Stimulated activated CD8-positive, alpha-beta memory T cell treated with anti-CD3 and anti-CD28 coated beads, Interleukin-7, amount 100 ng/mL, for 4 hours (primary cell): ENCODE results near the gene GRWD1.

Source experiments
- DNase-seq, 2 donors: peaks; one replicate each; pipeline ENCODE4 v3.0.0-alpha.2; 2020; ENCODE audit warnings: low read depth in 2 of 2

The GRWD1 gene

DNA sequence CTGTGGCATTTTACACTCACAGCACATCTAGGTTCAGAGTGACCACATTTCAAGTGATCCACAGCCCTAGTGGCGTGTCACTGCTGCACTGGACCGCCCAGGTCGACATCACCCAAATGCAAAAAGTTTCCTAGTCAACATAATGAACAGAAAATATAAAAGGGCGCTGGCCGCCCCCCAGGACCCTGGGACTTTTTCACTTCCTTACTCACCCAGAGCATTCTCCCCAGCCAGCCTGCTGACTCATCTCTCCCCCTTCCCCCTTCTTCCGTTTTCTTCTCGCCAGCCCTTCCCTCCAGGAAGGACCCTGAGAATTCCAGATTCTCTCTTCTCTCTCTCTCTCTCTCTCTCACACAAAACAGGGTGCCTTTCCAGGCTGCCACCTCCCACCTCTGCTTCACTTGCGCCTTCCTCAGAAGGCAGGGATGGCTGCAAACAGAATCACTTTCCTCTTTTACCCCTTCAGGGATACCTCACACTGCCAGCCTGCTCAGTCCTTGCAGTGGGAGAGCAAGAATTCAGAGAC is 21.0 kb upstream of the GRWD1 start:
- DNase-seq = no peak

DNA sequence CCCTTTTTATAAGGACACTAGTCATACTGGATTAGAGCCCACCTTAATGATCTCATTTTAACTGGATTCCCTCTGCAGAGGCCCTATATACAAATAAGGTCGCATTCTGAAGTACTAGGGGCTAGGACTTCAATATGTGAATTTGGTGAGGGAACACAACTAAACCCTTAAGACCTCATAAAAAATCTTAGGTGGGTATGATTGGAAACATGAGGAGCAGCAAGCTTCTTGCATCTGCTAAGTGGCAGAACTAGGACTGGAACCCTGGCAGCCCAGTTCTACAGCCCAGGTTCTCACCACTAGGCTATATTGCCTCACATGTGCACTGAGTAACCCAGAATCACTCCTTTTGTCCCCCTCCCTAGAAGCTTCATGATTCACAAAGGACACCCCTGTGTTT is 17.1 kb upstream of the GRWD1 start:
- DNase-seq = no peak

GRCh38 chr19:48433337-48433736 is 12.4 kb upstream of the GRWD1 start:
- DNase-seq = no peak

DNA sequence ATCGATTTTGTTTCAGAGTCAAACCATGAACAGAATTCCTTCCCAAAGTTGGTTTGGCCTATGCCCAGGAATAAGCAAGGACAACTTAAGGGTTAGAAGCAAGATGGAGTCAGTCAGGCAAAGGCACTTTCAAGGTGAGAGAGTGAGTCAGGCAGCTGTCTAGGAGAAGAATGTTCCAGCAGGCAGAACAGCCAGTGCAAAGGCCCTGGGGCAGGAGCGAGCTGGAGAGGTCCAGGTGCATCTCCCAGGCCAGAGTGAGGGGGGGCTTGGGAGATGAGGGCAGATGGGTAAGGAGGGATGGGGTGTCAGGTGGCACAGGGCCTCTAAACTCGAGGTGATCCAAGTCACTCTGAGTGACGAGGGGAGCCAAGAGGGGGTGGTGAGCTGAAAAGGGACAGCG is 9.2 kb upstream of the GRWD1 start:
- DNase-seq = no peak

DNA sequence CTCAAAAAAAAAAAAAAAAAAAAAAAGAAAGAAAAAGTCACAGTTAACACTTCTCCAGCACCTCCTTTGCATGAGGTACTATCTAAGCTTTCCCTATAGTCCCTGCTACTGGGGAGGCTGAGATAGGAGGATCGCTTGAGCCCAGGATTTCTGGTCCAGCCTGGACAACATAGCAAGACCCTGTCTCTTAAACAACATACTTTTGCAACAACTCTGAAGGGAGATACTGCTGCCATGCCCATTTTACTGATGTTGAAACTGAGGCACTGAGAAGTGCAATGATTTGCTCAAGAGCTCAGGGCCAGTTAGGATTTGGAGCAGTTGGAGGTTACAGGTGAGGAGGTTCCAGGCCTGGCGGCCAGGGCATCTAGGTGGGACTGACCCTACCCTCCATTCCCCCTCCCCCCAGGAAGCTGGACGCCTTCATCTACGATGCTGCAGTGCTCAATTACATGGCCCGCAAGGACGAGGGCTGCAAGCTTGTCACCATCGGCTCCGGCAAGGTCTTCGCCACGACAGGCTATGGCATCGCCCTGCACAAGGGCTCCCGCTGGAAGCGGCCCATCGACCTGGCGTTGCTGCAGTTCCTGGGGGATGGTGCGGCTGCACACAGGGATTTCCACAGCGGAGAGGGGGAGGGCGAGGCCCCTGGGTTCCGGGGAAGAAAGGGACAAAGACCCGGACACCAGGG is 4.3 kb upstream of the GRWD1 start:
- DNase-seq = no peak

DNA sequence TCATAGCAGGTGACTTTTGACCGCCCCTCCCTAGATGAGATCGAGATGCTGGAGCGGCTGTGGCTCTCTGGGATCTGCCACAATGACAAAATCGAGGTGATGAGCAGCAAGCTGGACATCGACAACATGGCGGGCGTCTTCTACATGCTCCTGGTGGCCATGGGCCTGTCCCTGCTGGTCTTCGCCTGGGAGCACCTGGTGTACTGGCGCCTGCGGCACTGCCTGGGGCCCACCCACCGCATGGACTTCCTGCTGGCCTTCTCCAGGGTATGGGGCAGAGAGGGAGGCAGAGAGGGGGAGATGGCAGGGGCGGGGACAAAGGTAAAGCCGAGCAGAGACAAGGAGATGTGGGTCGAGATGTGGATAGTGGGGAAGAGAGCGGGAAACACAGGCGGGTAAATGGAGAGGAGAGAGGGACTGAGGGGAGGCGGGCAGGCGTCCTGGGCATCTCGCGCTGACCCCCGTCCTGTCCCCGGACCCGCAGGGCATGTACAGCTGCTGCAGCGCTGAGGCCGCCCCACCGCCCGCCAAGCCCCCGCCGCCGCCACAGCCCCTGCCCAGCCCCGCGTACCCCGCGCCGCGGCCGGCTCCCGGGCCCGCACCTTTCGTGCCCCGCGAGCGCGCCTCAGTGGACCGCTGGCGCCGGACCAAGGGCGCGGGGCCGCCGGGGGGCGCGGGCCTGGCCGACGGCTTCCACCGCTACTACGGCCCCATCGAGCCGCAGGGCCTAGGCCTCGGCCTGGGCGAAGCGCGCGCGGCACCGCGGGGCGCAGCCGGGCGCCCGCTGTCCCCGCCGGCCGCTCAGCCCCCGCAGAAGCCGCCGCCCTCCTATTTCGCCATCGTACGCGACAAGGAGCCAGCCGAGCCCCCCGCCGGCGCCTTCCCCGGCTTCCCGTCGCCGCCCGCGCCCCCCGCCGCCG is 3.4 kb upstream of the GRWD1 start:
- no peak for DNase-seq

DNA sequence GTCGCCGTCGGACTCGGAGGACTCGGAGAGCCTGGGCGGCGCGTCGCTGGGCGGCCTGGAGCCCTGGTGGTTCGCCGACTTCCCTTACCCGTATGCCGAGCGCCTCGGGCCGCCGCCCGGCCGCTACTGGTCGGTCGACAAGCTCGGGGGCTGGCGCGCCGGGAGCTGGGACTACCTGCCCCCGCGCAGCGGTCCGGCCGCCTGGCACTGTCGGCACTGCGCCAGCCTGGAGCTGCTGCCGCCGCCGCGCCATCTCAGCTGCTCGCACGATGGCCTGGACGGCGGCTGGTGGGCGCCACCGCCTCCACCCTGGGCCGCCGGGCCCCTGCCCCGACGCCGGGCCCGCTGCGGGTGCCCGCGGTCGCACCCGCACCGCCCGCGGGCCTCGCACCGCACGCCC is 2.5 kb upstream of the GRWD1 start:
- no peak for DNase-seq

GRCh38 chr19:48443731-48444128 is 2.1 kb upstream of the GRWD1 start:
- DNase-seq = no peak

GRCh38 chr19:48444129-48444935 is 1.5 kb upstream of the GRWD1 start:
- DNase-seq = no peak

GRCh38 chr19:48444936-48445200 is 915 bp upstream of the GRWD1 start:
- no peak for DNase-seq

DNA sequence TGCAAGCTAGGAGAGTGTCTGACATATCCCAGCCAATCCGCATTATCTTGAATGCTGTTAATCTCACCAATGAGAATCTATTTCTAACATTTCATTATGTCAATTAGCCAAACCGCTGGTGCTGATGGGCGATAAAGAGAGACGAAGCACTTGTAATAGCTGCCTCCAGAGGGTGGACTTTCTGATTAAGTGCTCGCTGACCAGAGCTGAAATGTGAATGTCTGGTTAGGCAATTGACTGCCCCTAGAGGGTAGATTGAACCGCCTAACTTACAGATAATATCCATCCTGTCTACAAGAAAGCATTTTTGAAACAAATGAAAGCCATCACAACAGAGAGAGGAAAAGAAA is 552 bp upstream of the GRWD1 start:
- no peak for DNase-seq

GRCh38 chr19:48446579-48446978 is 796 bp downstream of the GRWD1 start:
- no peak for DNase-seq

GRCh38 chr19:48448563-48448962 is 2.8 kb downstream of the GRWD1 start:
- no peak for DNase-seq

- DNase-seq = no peak
Measured at GRCh38 chr19:48450441-48450840, 4.7 kb downstream of the GRWD1 start.

GRCh38 chr19:48450863-48451262 is 5.1 kb downstream of the GRWD1 start:
- DNase-seq = no peak

DNA sequence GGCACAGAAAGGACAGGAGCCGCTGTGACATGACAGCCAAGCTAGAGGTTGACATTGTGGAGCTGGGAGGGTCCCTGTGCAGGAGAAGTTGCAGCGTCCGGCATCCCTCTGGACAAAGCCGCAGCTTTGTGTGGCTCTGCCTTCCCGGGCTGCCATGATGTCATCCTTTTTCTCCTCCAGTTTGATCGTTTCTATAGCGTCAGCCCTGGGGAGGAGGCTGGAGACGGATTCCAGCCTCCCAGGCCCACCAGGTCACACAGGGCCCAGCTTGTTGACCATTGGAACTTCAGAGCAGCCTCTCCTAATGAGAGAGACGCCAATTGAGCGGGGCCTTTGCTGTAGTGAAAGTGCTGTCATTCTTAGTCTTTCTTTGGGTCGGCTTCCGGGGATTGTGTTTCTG is 5.8 kb downstream of the GRWD1 start:
- DNase-seq = no peak

DNA sequence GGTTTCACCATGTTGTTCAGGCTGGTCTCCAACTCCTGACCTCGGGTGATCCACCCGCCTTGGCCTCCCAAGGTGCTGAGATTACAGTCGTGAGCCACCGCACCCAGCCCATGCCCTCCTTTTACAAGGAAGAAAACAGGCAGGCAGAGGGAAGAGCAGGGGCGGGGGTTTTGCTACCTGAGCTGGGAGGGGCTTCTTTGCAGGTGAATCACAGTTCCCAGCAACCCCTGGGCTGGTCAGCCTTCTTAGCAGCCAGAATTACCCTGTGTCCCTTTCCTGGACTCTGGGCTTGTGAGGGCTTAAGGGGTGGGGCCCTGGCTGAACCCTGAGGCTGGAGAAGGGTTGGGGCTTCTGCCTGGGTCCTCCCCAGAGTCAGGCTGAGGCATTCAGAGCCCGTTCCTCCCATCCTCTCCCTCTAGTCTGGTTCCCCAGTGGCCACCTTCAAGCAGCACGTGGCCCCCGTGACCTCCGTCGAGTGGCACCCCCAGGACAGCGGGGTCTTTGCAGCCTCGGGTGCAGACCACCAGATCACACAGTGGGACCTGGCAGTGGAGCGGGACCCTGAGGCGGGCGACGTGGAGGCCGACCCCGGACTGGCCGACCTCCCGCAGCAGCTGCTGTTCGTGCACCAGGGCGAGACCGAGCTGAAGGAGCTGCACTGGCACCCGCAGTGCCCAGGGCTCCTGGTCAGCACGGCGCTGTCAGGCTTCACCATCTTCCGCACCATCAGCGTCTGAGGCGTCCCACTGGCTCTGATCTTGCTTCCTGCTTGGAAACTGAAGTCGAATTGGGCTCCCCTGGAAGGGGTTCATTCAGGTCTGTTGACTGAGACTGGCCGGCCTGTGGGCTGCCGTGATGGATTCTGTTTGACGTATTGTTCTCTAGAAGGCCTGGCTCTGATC is 6.8 kb downstream of the GRWD1 start:
- DNase-seq = no peak

GRCh38 chr19:48454150-48454730 is 8.5 kb downstream of the GRWD1 start:
- no peak for DNase-seq

DNA sequence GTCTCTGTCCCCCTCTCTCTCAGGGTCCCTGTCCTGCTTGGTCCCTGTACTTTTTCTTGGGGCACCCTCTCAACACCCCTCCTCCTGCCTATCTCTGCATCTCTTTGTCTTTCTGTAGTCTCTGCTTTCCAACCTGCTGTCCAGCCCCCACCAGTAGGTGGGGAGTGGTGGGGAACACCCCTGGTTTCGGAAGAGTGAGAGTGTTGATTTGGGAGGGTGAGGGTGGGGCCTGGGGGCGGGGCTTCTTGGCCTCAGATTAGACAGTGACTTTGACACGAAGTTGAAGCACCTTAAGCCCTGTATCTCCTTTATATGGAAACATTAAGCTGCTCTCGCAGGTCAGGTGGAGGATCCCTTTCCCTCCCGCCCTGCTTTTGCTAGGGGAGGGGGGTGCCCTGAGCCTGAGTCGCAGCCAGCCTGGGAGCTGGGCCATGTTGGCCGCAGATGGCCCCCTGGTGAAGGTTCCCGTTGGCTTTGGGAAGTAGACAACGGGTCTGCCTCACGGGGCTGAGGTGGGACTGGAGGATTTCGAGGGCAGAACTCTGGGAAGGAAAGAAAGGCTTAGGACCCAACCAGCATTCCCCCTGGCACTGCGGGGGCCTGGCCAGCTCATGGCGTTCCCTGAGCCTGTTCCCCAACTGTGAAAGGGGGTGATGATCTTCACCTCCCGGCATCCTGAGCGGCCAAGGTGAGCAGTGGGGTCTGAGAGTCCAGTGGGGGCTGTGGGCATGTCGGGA is 9.6 kb downstream of the GRWD1 start, which contains the start of gene KCNJ14:
TSS of gene KCNJ14 (plus strand) at position 404 of the 737 bp plus-strand sequence. CDS start 6,151 bp downstream, outside the sequence.
- DNase-seq = no peak

DNA sequence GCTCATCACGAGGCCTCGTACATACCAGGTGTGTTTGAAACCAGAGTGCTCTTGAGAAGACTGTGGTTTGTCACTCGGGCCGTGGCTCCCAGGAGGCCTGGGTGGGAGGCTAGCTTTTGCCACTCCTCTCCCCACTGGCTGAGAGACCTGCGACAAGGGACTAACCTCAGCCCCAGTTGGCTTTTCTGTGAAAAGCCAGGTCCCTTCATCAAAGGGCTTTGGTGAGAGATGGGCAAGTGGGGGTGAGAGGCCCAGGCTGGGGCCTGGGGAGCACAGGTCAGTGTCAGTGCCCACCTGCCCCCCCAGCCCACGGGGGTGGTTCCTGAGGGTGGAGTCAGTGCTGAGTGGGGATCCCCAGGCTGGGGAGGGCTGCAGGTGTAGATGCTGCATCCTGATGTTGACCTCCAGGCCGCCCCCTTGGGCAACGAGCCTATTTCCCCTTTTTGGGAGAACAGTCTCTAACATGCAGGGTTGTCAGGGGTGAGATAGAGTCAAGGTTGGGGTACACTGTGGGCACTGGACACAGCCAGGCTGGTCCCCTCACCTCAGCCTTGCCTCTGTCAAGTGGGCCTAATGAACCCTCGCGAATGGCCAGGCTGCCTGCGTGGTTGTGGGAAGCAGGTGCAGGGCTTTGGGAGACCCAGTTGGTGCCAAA is 10.3 kb downstream of the GRWD1 start:
- DNase-seq = no peak
